Stimulated activated CD4-positive, alpha-beta T cell treated with anti-CD3 and anti-CD28 coated beads, Interleukin-15, amount 100 ng/mL, for 48 hours (primary cell): ENCODE results near the gene RAD21L1.

Experiments used
- DNase-seq, 2 donors: peaks; one replicate each; pipeline ENCODE4 v3.0.0-alpha.2; 2020; ENCODE audit warnings: low read depth in 2 of 2

Gene RAD21L1

GRCh38 chr20:1225783-1226654 lies at the start of gene RAD21L1:
Gene RAD21L1, plus strand, starts transcription at chr20:1226044. Its CDS starts 2,410 bp downstream, at chr20:1228454.
- peak; percentile 69 to 84 for DNase-seq

DNA sequence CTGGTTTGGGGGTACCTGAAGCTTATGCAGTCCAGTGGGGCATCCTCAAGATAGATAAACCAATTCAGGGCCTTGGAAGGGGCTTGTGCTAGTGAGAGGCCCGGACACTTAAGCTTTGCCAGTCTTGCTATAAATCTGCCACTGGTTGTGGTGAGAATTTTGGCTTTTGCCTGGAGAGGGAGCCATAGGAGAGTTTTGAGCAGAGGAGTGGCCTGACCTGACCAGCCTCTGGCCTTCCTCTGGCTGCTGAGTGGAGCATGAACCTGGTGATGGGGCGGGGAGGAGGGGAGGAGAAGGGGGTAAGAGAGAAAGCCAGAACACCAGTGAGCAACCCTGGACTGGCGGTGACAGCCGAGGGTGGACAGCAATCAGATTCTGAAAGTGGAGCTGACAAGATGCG lies 48.2 kb upstream of the RAD21L1 start:
- no peak for DNase-seq

DNA sequence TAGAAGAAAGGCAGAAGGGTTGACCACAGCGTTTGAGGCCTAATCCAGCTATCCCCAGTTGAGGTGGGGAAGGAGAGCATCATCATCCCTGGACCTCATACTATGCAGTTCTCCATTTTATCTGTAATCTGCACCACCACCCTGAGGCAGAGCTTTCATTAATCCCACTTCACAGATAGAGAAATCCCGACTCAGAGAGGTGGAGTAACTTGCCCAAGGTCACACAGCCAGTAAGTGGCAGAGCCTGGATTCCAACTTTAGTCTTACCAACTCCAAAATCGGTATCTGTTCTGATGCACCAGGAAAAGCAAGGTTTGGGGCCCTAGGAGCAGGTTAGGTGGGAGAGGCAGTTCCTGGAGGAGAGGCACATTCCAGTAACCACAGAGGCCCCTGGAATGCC lies 47.7 kb upstream of the RAD21L1 start:
- no peak for DNase-seq

DNA sequence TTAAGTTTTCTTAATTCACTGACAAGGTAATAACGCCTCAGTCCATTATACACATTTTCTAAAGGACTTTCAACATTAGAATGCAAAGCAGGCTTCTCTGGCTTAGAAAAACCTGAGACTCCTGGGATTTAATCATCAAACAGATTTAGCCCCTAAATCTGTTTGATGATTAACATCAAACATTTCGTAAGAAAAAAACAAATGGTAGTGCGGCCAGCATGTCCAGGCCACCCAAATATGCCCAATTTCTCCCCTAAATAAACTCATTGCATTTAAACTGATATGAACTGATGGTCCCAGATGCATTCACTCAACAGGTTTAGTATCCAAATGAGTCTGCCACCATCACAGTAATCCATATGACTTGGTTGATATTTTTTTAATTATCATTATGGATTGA lies 47.2 kb upstream of the RAD21L1 start:
- DNase-seq, result no peak

DNA sequence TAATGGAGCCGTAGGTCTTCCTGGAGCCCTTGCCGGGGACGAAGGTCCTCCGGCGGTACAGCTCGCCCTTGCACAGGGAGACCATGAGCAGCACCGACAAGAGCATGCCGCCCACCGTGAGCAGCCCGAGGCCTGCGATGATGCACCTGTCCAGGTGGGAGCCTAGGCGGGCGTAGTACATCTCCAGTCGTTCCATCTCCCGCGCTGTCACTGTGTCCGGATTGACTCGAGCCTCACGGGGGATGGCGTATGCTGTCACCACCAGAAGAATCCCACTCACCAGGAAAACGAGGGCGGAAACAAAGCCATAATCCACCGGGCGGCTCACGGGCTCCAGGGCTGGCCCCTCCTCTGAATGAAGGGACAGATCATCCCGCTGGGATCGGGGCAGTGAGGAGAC lies 44.9 kb upstream of the RAD21L1 start:
- no peak for DNase-seq

DNA sequence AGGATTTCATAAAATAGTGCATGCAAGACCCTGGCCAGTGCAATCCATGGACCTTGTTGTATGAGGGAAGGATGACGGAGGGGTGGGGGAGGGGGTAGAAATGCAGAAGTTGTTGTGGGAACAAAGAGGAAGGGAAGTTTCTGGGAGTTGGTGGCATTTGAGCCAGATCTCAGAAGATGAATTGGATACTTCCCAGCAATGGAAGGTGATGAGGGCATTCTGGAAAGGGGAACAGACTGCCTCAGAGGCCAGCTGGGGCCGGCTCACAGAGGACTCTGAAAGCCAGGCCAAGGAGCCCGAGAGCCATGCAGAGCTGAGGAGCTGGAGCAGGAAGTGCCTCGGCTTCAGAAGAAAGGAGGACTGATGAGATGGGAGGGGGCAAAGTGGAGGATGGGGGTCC lies 43.7 kb upstream of the RAD21L1 start:
- DNase-seq, result no peak

- no peak for DNase-seq
Observed at GRCh38 chr20:1183153-1183552, 42.7 kb upstream of the RAD21L1 start.

DNA sequence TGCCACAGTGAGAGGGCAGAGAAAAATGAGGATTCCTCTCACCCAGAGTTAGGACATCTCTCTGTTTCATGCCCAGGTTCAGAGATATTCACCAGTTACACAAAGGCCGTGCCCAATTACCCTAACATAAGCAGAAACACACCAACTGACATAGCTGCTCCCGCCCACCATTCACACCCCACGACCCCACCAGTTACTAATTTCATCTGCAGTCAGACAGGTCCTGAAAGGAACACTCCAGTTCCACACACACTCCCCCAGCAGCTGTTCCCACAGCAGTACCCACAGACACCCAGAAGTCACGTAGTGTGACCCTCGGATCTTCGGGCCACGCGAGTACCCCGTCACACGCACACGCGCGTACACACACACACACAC lies 41.6 kb upstream of the RAD21L1 start:
- no peak for DNase-seq

DNA sequence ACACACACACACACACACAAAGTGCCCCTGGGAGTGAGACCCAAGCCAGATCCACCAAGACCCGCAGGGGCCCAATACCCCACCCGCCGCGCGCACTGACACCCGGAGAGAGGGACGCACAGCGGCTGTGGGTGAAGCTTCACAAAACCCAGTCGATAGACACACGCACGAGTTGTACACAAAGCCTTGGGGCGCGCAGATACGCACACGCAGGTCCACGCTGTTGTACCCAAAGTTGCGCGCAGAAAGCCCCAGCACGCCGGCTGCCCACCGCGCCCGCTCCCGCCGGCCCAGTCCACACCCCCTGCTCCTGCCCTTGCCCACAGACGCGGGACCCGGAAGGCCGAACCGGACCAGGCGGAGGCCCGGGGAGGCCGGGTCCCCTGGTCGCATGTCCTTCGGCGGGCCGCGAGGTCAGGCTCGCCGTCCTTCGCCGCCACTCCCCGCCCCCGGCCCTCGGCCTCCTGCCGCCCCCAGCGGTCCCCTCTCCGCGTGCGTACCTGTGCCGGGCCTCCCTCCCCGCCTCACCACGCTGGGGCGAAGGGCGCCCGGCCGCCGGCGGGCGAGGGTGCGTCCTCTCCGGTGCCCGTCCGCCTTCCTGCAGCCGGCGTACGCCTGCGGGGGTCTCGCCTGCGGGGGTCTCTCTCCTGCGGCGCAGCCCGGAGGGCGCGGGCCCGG lies 41.1 kb upstream of the RAD21L1 start, which contains the start of gene TMEM74B:
Gene TMEM74B, minus strand, starts transcription at position 344 of the 678 bp plus-strand sequence. CDS start 1,180 bp downstream, outside the sequence.
- DNase-seq, result no peak

DNA sequence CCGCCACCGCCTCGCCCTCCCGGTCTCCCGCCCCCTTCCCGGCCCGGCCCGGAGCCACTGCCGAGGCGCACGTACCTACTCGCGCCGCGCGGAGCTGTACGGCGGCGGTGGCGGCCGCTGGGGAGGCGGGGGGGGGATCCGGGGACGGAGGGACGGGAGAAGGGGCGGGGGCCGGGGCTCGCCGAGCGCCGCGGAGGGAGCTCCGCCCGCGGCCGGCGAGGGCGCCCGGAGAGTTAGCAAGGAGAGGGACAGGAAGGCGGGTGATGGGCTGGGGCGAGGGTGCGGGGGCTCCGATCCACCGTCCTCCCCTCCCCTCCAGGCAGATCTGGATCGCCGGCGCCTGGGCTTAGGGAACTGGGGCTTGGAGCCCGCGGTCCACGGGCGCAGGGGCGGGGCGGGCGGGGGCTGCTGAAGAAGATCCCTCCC lies 40.5 kb upstream of the RAD21L1 start:
- no peak for DNase-seq

DNA sequence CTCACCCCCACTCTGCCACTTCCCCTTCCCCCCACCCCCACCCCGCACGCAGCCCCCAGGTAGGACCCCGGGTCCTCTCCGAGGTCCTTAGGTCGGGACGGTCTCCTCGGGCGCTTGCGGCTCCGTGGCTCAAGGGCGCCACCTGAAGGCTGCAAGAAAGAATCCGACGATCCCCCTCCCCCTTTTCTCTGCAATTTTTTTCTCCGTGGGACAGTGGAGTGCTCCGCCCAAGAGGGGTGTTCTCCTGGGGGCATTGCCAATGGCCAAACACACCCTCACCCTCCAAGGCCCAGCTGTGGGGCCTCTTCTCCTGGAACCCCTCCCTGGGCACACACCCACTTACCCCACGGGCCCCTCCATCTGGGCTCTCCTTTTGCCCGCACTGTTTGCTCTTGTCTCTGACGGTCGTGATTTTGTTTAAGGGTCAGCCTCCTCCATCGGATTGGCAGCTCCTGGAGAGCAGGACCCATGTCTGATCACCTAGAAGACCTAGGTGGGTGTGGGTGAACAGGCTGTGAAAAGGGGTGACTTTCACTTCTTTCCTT lies 40.0 kb upstream of the RAD21L1 start:
- DNase-seq, result peak; percentile 30 to 39

- DNase-seq, result no peak
Observed at GRCh38 chr20:1186367-1186991, 39.4 kb upstream of the RAD21L1 start.

DNA sequence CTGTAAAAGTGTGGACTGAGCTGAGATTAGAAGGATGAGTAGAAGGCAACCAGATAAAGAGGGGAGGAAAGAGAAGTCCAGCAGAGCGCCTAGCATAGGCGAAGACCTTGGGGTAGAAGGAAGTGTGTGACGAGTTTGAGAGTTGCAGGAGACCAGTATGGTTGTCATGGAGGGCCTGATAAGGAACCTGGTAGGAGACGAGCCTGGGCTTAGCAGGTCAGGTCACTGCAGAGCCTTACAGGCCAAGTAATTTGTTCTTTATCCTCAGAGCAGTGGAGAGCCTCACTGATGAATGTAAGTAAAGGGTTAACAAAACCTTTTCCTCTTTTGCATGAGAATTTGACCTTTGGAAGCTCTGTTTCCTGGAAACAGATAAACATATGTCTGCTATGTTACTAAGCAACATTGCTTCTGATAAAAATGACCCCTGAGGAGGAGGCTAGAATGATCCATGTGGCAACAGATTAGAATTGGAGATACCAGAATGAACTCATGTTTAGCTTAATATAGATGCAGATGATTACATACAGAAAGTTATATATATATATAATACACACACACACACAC lies 38.2 kb upstream of the RAD21L1 start:
- DNase-seq, result no peak

GRCh38 chr20:1188347-1188746 lies 37.5 kb upstream of the RAD21L1 start:
- no peak for DNase-seq

DNA sequence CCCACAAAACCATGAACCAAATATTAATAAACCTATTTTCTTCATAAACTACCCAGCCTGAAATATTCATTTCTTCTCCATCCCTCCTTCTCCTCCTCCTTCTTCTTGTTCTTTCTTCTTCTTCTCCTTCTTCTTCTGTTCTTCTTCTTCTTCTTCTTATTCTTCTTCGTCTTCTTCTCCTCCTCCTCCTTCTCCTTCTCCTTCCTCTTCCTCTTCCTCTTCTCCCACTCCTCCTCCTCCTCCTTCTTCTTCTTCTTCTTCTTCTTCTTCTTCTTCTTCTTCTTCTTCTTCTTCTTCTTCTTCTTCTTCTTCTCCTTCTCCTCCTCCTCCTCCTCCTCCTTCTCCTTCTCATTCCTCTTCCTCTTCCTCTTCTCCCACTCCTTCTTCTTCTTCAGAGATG lies 36.0 kb upstream of the RAD21L1 start:
- no peak for DNase-seq

- no peak for DNase-seq
Observed at GRCh38 chr20:1190847-1191246, 35.0 kb upstream of the RAD21L1 start.

GRCh38 chr20:1191299-1191698 lies 34.5 kb upstream of the RAD21L1 start:
- DNase-seq, result no peak

DNA sequence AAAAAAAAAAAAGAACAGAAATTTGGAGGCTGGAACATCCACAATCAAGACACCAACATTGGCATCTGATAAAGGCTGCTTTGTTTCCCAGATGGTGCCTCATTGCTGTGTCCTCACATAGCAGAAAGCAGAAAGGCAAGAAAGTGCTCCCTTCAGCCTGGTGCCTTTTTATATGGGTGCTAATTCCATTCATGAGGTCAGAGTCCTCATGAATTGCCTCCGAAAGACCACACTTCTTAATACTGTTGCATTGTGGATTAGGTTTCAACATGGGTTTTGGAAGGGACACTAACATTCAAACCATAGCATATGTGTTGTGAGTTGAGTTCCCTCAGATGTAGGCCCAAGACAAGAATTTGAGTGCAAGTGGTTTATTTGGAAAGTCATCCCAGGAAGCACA lies 30.6 kb upstream of the RAD21L1 start:
- no peak for DNase-seq

DNA sequence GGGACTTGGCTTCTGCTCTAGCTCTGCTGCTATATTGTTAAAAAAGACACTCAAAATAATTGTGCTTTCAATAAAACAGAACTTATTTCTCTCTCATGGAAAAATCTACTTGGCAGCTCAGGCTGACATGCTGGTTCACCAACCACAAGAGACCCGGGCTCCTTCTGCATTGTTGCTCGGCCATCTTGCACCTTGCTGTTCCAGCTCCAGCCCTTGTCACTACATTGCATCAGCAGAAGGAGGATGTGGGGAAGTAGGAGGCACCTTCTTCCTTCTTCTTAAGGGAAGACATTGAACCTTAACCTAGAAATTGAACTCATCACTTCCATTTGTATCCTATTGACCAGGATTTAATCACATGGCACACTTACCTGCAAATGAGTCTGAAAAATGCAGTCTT lies 29.2 kb upstream of the RAD21L1 start:
- DNase-seq, result no peak

- DNase-seq, result no peak
Observed at GRCh38 chr20:1197801-1198200, 28.0 kb upstream of the RAD21L1 start.

- no peak for DNase-seq
Observed at GRCh38 chr20:1198751-1199150, 27.1 kb upstream of the RAD21L1 start.
